ENCODE measurements around the gene ZNF821.

DNA sequence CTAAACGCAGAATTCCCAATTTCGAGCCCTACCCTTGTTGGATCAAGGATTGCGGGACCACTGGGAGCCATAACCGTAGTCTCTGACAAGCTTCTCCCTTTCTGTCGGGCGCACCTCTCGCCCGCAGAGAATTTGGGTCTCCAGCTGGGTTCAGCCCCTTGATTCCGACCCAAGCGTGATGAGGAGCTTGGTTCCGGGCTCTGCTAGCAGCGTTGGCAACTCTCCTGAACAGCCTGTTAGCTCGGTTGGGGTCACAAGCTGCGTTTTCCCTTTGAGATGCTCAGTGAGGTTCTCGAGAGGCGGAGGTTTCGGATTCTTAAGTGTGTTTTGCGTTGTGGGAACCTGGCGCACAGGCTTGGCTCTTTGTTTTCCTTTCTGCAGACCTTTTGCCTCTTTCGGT lies 37.6 kb downstream of the ZNF821 start:
- no peak for TF ChIP-seq EZH2 (IDR thresholded peaks at IDR 0.05; ENCODE audit: insufficient read depth, low read length)
- TF ChIP-seq, protein P1, sequence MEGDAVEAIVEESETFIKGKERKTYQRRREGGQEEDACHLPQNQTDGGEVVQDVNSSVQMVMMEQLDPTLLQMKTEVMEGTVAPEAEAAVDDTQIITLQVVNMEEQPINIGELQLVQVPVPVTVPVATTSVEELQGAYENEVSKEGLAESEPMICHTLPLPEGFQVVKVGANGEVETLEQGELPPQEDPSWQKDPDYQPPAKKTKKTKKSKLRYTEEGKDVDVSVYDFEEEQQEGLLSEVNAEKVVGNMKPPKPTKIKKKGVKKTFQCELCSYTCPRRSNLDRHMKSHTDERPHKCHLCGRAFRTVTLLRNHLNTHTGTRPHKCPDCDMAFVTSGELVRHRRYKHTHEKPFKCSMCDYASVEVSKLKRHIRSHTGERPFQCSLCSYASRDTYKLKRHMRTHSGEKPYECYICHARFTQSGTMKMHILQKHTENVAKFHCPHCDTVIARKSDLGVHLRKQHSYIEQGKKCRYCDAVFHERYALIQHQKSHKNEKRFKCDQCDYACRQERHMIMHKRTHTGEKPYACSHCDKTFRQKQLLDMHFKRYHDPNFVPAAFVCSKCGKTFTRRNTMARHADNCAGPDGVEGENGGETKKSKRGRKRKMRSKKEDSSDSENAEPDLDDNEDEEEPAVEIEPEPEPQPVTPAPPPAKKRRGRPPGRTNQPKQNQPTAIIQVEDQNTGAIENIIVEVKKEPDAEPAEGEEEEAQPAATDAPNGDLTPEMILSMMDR (IDR thresholded peaks at IDR 0.05; ENCODE audit: insufficient read depth, low read depth, low read length): no peak
